Retinal pigment epithelial cell (primary cell): Measurements from ENCODE around the gene HLA-DMB.
A peak's percentile ranks its signal among the peaks of the same experiment; 100 is the strongest.

Source experiments
- DNase-seq: peaks from one replicate; pipeline ENCODE4 v3.0.0-alpha.2; 2010; ENCODE audit warnings: low read depth
- H3K4me3 ChIP-seq: 2 replicates; pipeline ENCODE4 v1.5.1; 2011; ENCODE audit warnings: mild to moderate bottlenecking, low read length, control low read depth, moderate library complexity
- CTCF ChIP-seq: conservative IDR thresholded peaks from 2 replicates; pipeline ENCODE4 v1.5.1; 2011; ENCODE audit warnings: low read depth, low read length, control low read depth, inconsistent platforms

Gene HLA-DMB

GRCh38 chr6:32954986-32955802, 14.4 kb upstream of the HLA-DMB start:
- TF ChIP-seq CTCF = peak; percentile 52
- no peak overlapping the region for H3K4me3 ChIP-seq

DNA sequence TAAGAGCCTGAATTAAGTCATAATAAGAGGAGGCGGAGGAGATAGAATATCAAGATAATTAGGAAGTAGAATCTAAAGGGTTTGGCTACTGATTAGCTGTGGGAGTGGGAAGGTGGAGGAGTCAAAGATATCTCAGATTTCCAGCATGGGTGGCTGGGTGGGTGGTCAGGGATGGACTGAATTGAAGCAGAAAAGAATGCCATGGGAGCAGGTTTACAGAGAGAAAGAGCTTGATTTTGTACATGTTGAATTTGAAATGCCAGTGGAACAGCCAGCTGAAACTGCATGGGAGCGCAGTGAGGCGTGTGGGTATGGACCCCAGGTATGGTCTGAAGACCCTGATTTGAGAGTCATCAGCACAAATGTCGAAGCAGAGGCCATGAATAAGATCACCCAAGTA, 13.4 kb upstream of the HLA-DMB start:
- no peak overlapping the region for H3K4me3 ChIP-seq
- no peak for DNase-seq

More at GRCh38 chr6:32954986-32955802, 14.4 kb upstream of the HLA-DMB start:
- DNase-seq = no peak

DNA sequence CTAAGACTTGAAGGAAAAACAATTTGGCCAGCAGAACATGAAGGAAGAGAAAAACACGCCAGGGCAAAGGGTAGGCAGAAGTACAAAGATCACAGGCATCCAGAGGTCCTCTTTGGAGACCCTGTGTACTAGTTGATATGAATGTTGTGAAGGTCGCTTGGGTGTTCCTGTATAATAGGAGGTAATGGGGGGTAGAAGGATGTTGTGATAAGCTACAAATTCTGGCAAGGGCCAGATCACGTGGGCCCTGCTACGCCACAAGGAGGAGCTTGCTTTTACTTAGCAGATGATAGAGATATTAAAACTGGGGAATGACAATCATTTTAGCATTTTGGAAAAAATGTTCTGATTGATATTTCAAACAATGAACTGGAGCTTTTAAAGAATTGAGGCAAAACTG, 12.9 kb upstream of the HLA-DMB start:
- no peak for DNase-seq
- no peak for TF ChIP-seq CTCF
- H3K4me3 ChIP-seq = no peak overlapping the region

More for the DNA sequence above, 13.4 kb upstream of the HLA-DMB start:
- TF ChIP-seq CTCF = no peak

DNA sequence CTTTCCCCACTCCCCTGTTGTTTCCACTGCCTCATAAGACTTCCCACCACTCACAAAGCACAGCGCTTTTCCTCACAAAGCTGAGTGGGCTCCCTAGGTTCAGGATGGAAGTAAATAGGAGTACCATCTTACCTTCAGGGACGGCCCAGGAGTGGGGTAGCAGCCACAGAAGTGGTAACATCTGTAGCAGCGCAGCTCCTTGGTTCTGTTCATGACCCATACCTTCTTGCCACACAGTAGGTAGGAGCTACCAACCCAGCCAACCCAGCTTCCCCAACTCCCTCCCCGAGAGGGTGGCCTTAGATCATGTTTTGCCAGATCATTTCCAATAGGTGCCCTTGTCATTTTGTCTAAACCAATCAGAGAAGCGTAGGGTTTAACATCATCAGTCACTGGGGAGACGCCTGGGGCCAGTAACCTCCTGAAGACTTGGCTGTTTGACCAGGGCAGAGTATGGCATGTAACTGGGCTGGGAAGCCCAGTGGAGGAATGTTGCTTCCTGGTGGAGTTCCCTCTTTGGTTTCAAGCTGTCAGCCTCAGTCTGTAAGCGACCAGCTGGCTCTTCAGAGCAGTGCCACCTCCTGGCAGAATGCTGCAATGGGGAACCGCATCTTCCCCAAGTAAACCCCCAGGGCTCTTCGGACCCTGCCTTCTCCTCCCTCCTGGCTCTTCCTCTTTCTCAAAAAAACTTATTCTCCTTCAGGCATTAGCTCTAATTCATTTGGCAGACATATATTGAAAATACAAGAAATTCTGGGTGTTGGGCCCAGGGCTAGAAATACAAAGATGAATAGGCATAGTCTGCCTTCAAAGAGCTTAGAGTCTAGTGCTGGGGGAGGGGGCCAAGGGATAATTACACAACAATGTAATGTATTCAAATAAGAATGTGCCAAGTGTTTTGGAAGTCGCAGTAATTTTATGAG, 12.2 kb upstream of the HLA-DMB start, which contains the start of gene HLA-DMA:
Gene HLA-DMA (minus strand): TSS at position 281 of the 923 bp plus-strand sequence. CDS start 61 bp downstream, at position 220.
- peak; percentile 95 for TF ChIP-seq CTCF
- no peak within 1 kb of the TSS for H3K4me3 ChIP-seq
- peak; percentile 90 for DNase-seq

GRCh38 chr6:32950449-32950848, 9.6 kb upstream of the HLA-DMB start:
- DNase-seq = no peak
- H3K4me3 ChIP-seq = no peak overlapping the region
- no peak for TF ChIP-seq CTCF

DNA sequence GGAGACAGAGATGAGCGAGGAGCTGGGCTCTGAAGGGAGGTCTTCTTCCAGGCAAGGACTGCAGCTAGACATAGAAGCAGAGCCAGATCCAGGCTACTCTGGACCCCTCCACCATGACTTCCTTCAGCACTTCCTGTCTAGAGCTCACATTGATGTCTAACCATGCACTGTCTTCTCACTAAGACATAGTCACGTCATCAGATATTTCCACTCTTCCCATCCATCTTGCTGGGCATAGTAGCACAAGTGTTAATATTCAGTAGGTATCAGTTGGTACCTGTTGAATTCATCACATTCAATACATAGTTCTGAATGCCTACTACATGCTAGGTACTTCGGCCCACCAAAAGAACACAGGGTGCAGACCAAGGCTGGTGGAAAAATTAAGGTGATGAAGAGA, 9.2 kb upstream of the HLA-DMB start:
- H3K4me3 ChIP-seq = no peak overlapping the region
- no peak for TF ChIP-seq CTCF

More for the DNA sequence above, 9.2 kb upstream of the HLA-DMB start:
- DNase-seq = no peak
